HepG2 (cell line): ENCODE measurements around the gene XXYLT1.
"Not testable (repeated sequence)": the region's sequence is repeated elsewhere in the genome, so short reads cannot be mapped to it uniquely, and the experiment has no call there.

Source experiments
- CTCF ChIP-seq: sonication (generic); formaldehyde crosslinking; IDR thresholded peaks from 2 replicates; pipeline ENCODE4 v1.5.0; 2020; ENCODE audit warnings: mild to moderate bottlenecking, missing genetic modification reagents, moderate library complexity
- MED8 ChIP-seq: sonication (generic); formaldehyde crosslinking; IDR thresholded peaks from 2 replicates; pipeline ENCODE4 v1.8.1; 2023; ENCODE audit warnings: mild to moderate bottlenecking, missing genetic modification reagents; ENCODE audit not compliant: insufficient replicate concordance
- ZHX2 ChIP-seq, 2 experiments: sonication (generic) in 1 of 2; formaldehyde crosslinking in 1 of 2; IDR thresholded peaks; 2 replicates each; pipeline versions ENCODE4 v1.6.1 to v1.9.0; 2014 to 2022; ENCODE audit warnings: antibody characterized with exemption in 1 of 2, borderline replicate concordance in 1 of 2, inconsistent platforms in 1 of 2, low read depth in 1 of 2, missing genetic modification reagents in 1 of 2
- ZNF770 ChIP-seq: sonication (generic); formaldehyde crosslinking; IDR thresholded peaks from 2 replicates; pipeline ENCODE4 v1.5.0; 2020; ENCODE audit warnings: mild to moderate bottlenecking, missing genetic modification reagents

- TF ChIP-seq CTCF (CRISPR knock-in tag); MED8; ZNF770 (CRISPR knock-in tag); ZHX2 (IDR thresholded peaks at IDR 0.05; ENCODE audit: low read depth); ZHX2 (CRISPR knock-in tag; IDR thresholded peaks at IDR 0.05; ENCODE audit: borderline replicate concordance): not testable (repeated sequence)
Observed at GRCh38 chr3:195107031-195107430, 163.9 kb downstream of the XXYLT1 start.
